DND-41 (cell line): ENCODE data around the gene NTM.

Source experiments
- EZH2 ChIP-seq: IDR thresholded peaks from 3 replicates; pipeline ENCODE4 v1.6.1; 2012; ENCODE audit warnings: borderline replicate concordance, low read depth, mild to moderate bottlenecking, moderate library complexity, low read length, inconsistent platforms; ENCODE audit not compliant: severe bottlenecking
- TF ChIP-seq, protein P1 (sequence below): IDR thresholded peaks from 2 replicates; pipeline ENCODE4 v1.5.1; 2012; ENCODE audit warnings: borderline replicate concordance, low read length, moderate library complexity, mild to moderate bottlenecking; ENCODE audit not compliant: poor library complexity, severe bottlenecking; ENCODE audit errors: extremely low read depth

DNA sequence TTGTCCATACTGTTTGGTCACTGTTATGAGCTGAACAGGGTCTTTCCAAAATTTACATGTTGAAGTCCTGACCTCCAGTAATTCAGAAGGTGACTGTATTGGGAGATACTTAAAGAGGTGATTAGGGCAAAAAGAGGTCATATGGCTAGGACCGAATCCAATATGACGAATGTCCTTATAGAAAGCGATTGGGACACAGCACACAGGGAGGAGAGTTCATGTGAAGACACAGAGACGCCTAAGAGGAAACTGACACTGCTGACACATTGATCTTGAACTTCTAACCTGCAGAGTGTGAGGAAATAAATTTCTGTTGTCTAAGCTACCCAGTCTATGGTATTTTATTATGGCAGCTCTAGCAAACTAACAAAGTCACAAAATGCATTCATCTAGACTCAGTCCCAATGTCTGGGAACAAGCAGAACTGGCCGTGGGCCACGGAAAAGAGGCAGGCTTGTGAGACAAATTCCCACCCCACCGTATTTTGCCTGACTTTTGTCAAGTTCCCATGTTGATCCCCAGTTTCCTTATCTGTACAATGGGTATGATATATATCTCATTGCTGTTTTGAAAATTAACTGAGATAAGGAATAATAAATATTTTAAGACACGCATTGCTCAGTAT is 295.0 kb downstream of the NTM start:
- TF ChIP-seq, protein P1, sequence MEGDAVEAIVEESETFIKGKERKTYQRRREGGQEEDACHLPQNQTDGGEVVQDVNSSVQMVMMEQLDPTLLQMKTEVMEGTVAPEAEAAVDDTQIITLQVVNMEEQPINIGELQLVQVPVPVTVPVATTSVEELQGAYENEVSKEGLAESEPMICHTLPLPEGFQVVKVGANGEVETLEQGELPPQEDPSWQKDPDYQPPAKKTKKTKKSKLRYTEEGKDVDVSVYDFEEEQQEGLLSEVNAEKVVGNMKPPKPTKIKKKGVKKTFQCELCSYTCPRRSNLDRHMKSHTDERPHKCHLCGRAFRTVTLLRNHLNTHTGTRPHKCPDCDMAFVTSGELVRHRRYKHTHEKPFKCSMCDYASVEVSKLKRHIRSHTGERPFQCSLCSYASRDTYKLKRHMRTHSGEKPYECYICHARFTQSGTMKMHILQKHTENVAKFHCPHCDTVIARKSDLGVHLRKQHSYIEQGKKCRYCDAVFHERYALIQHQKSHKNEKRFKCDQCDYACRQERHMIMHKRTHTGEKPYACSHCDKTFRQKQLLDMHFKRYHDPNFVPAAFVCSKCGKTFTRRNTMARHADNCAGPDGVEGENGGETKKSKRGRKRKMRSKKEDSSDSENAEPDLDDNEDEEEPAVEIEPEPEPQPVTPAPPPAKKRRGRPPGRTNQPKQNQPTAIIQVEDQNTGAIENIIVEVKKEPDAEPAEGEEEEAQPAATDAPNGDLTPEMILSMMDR, result no peak
- TF ChIP-seq EZH2, result no peak
